ENCODE results near the gene CDC16. TPM values are rescaled to one million over a fixed set of nuclear protein-coding genes. Genes with fewer than 3 reads are reported as not detected.

CDC16 gene
- total and polyA plus RNA-seq, 2 donors (not counting 1 experiment from before 2014, with no cell fraction given): 94.8 to 127 TPM

DNA sequence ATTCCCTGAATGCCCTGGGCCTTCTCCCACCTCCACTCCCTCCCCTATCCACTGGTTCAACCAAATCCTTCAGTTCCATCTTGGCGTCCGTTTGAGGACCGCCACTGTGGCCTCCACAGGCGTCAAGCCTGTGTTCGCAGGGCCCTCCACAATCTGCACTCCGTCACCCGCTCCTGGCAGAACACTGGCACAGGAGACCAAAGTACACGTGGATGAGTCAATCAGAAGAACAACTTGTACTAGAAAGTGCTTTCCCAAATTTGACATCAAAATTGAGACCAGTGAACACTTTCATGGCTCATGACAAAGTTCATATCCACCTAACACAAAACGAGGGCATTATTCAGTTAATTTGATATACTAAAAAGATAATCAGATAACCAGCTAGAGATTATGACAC, 6.5 kb upstream of the CDC16 start:
- DNase-seq (no peak), ATAC-seq (ENCODE audit: low read depth) (no peak)
- no peak overlapping the region for H3K4me2 ChIP-seq (replicated peaks; ENCODE audit: low read depth, low read length, poor library complexity, severe bottlenecking)
- Mint-ChIP-seq H3K4me3 (no peak overlapping the region), H3K9me3 (ENCODE audit: insufficient read depth) (no peaks in the 10 kb centered on the region), H3K27me3 (peaks cover 19% of the 10 kb centered on the region), H3K4me1 (peaks cover 11% of the 10 kb centered on the region), H3K27ac (no peak overlapping the region)
- ChIA-PET CTCF (interaction anchor here (0.6 to 3.6 kb wide), 9 partner anchors 85 to 504 kb away, joined by 3 to 38 read pairs (median 3); no protein-coding TSS in a partner anchor), POLR2A (no interaction called here)
- no peak overlapping the region for H3K4me3 ChIP-seq (ENCODE audit: control extremely low read depth in 1 of 5, extremely low read depth in 1 of 5, insufficient read depth in 1 of 5, low read depth in 2 of 5, low read length in 4 of 5)
- WGBS (ENCODE audit: insufficient coverage): 63% methylated on average over 3 of the region's 9 CpGs
- H3K27me3 ChIP-seq (replicated peaks in 1 of 4; ENCODE audit: control extremely low read depth in 1 of 4, control insufficient read depth in 3 of 4, insufficient read depth in 4 of 4, low read length in 3 of 4): peaks cover 0 to 17% (median 12%) of the 10 kb centered on the region in 4 experiments
- H3K36me3 ChIP-seq (replicated peaks in 1 of 2; ENCODE audit: control extremely low read depth in 1 of 2, control insufficient read depth in 1 of 2, extremely low read depth in 1 of 2, insufficient read depth in 2 of 2, low read length in 1 of 2): no peaks in the 10 kb centered on the region
- H3K9ac ChIP-seq (ENCODE audit: low read length): no peak overlapping the region
- H4K20me1 ChIP-seq (ENCODE audit: control insufficient read depth, insufficient read depth, low read length, poor library complexity, severe bottlenecking): no peaks in the 10 kb centered on the region
- TF ChIP-seq, protein P1, sequence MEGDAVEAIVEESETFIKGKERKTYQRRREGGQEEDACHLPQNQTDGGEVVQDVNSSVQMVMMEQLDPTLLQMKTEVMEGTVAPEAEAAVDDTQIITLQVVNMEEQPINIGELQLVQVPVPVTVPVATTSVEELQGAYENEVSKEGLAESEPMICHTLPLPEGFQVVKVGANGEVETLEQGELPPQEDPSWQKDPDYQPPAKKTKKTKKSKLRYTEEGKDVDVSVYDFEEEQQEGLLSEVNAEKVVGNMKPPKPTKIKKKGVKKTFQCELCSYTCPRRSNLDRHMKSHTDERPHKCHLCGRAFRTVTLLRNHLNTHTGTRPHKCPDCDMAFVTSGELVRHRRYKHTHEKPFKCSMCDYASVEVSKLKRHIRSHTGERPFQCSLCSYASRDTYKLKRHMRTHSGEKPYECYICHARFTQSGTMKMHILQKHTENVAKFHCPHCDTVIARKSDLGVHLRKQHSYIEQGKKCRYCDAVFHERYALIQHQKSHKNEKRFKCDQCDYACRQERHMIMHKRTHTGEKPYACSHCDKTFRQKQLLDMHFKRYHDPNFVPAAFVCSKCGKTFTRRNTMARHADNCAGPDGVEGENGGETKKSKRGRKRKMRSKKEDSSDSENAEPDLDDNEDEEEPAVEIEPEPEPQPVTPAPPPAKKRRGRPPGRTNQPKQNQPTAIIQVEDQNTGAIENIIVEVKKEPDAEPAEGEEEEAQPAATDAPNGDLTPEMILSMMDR (IDR thresholded peaks at IDR 0.05): no peak
- TF ChIP-seq EZH2 (IDR thresholded peaks at IDR 0.05; ENCODE audit: borderline replicate concordance, insufficient read depth, low read depth, low read length, poor library complexity, severe bottlenecking): no peak
- peaks cover 6 to 12% of the 10 kb centered on the region in 2 donors for H3K4me1 ChIP-seq (ENCODE audit: control insufficient read depth in 2 of 2, insufficient read depth in 2 of 2, low read length in 2 of 2)
- no peaks in the 10 kb centered on the region for H3K79me2 ChIP-seq (ENCODE audit: control insufficient read depth, insufficient read depth, low read length)
- H2AFZ ChIP-seq (ENCODE audit: insufficient read depth, low read depth, low read length, poor library complexity, severe bottlenecking): no peak overlapping the region
- H3K27ac ChIP-seq (ENCODE audit: low read length in 2 of 2): no peak overlapping the region
- intact Hi-C loops (cut with micrococcal nuclease): no loop called here
- H3K9me3 ChIP-seq (ENCODE audit: control extremely low read depth in 1 of 3, control insufficient read depth in 2 of 3, insufficient read depth in 1 of 3, low read length in 2 of 3): no peaks in the 10 kb centered on the region

DNA sequence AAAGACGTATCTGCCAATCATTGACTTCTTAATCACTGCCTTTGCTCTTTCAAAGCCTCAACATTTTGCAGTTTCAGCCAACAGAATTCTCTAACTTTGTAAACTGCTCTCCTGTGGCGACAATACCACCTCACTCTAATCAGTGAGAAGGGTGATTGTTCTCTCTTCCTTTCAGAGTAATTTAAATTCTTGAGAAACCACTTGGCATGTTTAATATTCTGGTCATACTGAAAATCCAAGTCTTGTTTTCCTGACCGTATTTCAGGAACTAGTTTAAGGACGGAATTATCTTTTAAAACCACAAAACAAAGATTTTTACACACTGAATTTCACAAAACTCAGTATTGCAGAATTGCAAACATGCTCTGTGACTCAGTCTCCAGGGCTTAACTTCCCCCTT, 5.2 kb upstream of the CDC16 start:
- Mint-ChIP-seq H3K9me3 (ENCODE audit: insufficient read depth) (no peaks in the 10 kb centered on the region), H3K27ac (no peak overlapping the region), H3K27me3 (peaks cover 19% of the 10 kb centered on the region), H3K4me3 (no peak overlapping the region), H3K4me1 (peaks cover 15% of the 10 kb centered on the region)
- H3K9me3 ChIP-seq (ENCODE audit: control extremely low read depth in 1 of 3, control insufficient read depth in 2 of 3, insufficient read depth in 1 of 3, low read length in 2 of 3): no peaks in the 10 kb centered on the region
- H3K79me2 ChIP-seq (ENCODE audit: control insufficient read depth, insufficient read depth, low read length): no peaks in the 10 kb centered on the region
- CTCF ChIA-PET: interaction anchor here (1.0 to 2.2 kb wide), 3 partner anchors 86 to 276 kb away, joined by 3 to 6 read pairs (median 3); no protein-coding TSS in a partner anchor
- no peak overlapping the region for H2AFZ ChIP-seq (ENCODE audit: insufficient read depth, low read depth, low read length, poor library complexity, severe bottlenecking)
- TF ChIP-seq, protein P1 (IDR thresholded peaks at IDR 0.05): no peak
- TF ChIP-seq EZH2 (IDR thresholded peaks at IDR 0.05; ENCODE audit: borderline replicate concordance, insufficient read depth, low read depth, low read length, poor library complexity, severe bottlenecking): no peak
- no peaks in the 10 kb centered on the region for H3K36me3 ChIP-seq (replicated peaks in 1 of 2; ENCODE audit: control extremely low read depth in 1 of 2, control insufficient read depth in 1 of 2, extremely low read depth in 1 of 2, insufficient read depth in 2 of 2, low read length in 1 of 2)
- DNase-seq: no peak
- H3K4me3 ChIP-seq (ENCODE audit: control extremely low read depth in 1 of 5, extremely low read depth in 1 of 5, insufficient read depth in 1 of 5, low read depth in 2 of 5, low read length in 4 of 5): no peak overlapping the region
- H3K4me1 ChIP-seq (ENCODE audit: control insufficient read depth in 2 of 2, insufficient read depth in 2 of 2, low read length in 2 of 2): peaks cover 6 to 12% of the 10 kb centered on the region in 2 donors
- no peak for ATAC-seq (ENCODE audit: low read depth)
- no peaks in the 10 kb centered on the region for H4K20me1 ChIP-seq (ENCODE audit: control insufficient read depth, insufficient read depth, low read length, poor library complexity, severe bottlenecking)
- H3K4me2 ChIP-seq (replicated peaks; ENCODE audit: low read depth, low read length, poor library complexity, severe bottlenecking): no peak overlapping the region
- POLR2A ChIA-PET: no interaction called here
- no peak overlapping the region for H3K27ac ChIP-seq (ENCODE audit: low read length in 2 of 2)
- H3K9ac ChIP-seq (ENCODE audit: low read length): no peak overlapping the region
- intact Hi-C loops (cut with micrococcal nuclease): no loop called here
- H3K27me3 ChIP-seq (replicated peaks in 1 of 4; ENCODE audit: control extremely low read depth in 1 of 4, control insufficient read depth in 3 of 4, insufficient read depth in 4 of 4, low read length in 3 of 4): peaks cover 0 to 17% (median 12%) of the 10 kb centered on the region in 4 experiments
- 80% methylated on average over 1 of the region's 4 CpGs for WGBS (ENCODE audit: insufficient coverage)

All from B cell (primary cell).